ENCODE results near the gene RHBDL3. TPM values are rescaled to one million over a fixed set of nuclear protein-coding genes. Genes with fewer than 3 reads are reported as not detected.
A peak's percentile ranks its signal among the peaks of the same experiment; 100 is the strongest.

The RHBDL3 gene
- polyA plus RNA-seq, 2 of the 4 experiments (the other 2 are of a cell fraction), result 2.0 to 6.6 TPM

DNA sequence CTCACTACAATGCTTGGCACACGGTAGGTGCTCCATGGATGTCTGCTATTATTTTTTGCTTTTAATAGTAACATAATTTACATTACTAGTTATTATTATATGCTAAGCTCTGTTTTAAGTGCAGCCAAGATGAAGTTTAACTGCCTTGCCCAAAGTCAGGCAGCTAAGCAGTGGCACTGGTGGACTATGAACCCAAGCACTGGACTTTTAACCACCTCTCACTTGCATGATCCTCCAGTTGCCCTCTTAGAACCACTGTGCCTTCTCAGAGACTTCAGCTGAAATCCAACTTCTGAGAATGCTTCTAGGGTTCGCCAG lies 82.8 kb downstream of the RHBDL3 start:
- H3K4me2 ChIP-seq, result peak overlapping the region; percentile 86
- no peaks in the 10 kb centered on the region for H3K9me3 ChIP-seq
- no peak for TF ChIP-seq MAZ (IDR thresholded peaks at IDR 0.05; ENCODE audit: borderline replicate concordance, low read depth, low read length)
- TF ChIP-seq GATA3 (IDR thresholded peaks at IDR 0.05; ENCODE audit: borderline replicate concordance), result no peak
- TF ChIP-seq PBX3 (IDR thresholded peaks at IDR 0.05), result no peak
- no peak for TF ChIP-seq USF2 (IDR thresholded peaks at IDR 0.05)
- no peak for TF ChIP-seq KDM1A (IDR thresholded peaks at IDR 0.05; ENCODE audit: low read depth)
- no peak for TF ChIP-seq TP53 (CRISPR knock-in tag; IDR thresholded peaks at IDR 0.05)
- TF ChIP-seq ZC3H11A (IDR thresholded peaks at IDR 0.05), result no peak
- ATAC-seq (no peak), FAIRE-seq (no peak), DNase-seq (ENCODE audit: low read depth in 1 of 2, low spot score in 1 of 2) (no peak)
- H3K4me1 ChIP-seq, result peaks cover 22% of the 10 kb centered on the region
- no peak overlapping the region for H3K27ac ChIP-seq
- H3K4me3 ChIP-seq, result no peak overlapping the region
- POLR2A ChIA-PET, result no interaction called here
- WGBS (ENCODE audit: missing lambda C conversion rate), result 97% methylated on average over 2 of the region's 2 CpGs
- CTCF ChIA-PET, result interaction anchor here (0.6 to 1.5 kb wide), 6 partner anchors 10 to 443 kb away, joined by 3 to 5 read pairs (median 4); no protein-coding TSS in a partner anchor

DNA sequence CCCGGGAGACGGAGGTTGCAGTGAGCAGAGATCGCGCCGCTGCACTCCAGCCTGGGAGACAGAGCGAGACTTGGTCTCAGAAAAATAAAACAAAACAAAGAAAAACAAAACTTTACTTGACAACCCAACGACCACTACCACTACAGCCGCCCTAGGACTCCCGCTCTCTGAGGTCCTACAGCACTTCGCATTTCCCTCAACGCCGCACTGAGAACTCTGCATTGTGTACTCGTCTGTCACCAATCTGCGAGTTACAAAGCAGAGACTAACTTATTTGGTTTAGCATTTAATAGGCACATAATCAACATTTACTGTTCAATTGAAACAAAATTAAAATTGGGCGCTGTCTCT lies 83.8 kb downstream of the RHBDL3 start:
- no peak for FAIRE-seq
- H3K4me3 ChIP-seq, result peak overlapping the region; percentile 80
- ChIA-PET CTCF (interaction anchor here (0.9 to 1.5 kb wide), 3 partner anchors 15 to 30 kb away, joined by 3 to 5 read pairs (median 4); no protein-coding TSS in a partner anchor), POLR2A (interaction anchor here (1.5 to 1.6 kb wide), 2 partner anchors 8 to 95 kb away, joined by 5 to 6 read pairs; partner anchors contain the start of genes C17orf75 and PSMD11)
- H3K4me1 ChIP-seq, result peaks cover 28% of the 10 kb centered on the region
- ATAC-seq, result peak; percentile 19 to 22; a peak in 3 of 6 replicates
- WGBS (ENCODE audit: missing lambda C conversion rate), result 12% methylated on average over 15 of the region's 15 CpGs
- TF ChIP-seq PHF8 (IDR thresholded peaks at IDR 0.05; ENCODE audit: borderline replicate concordance, low read depth), result 0 out of 2 replicates have a peak, but pooled peaks have one; percentile 14
- TF ChIP-seq NPAS2 (CRISPR knock-in tag; IDR thresholded peaks at IDR 0.05; ENCODE audit: borderline replicate concordance), result no peak
- 0 out of 2 replicates have a peak, but pooled peaks have one; percentile 72 for TF ChIP-seq TFCP2L1 (CRISPR knock-in tag; IDR thresholded peaks at IDR 0.05)
- peak in 1 of 2 experiments; percentile 16 for DNase-seq (ENCODE audit: low read depth in 1 of 2, low spot score in 1 of 2)
- peak overlapping the region; percentile 89 to 91 for H3K27ac ChIP-seq
- no peaks in the 10 kb centered on the region for H3K9me3 ChIP-seq
- H3K4me2 ChIP-seq, result peak overlapping the region; percentile 86

- Histone ChIP-seq H3K4me1 (peaks cover 31% of the 10 kb centered on the region), H3K9me3 (no peaks in the 10 kb centered on the region), H3K27ac (peak within 1 kb of the TSS; percentile 89 to 91), H3K4me2 (peak within 1 kb of the TSS; percentile 86), H3K4me3 (peak within 1 kb of the TSS; percentile 80)
- POLR2A ChIA-PET, result interaction anchor here (0.8 to 1.6 kb wide), 5 partner anchors 7 to 95 kb away, joined by 3 to 6 read pairs (median 5); partner anchors contain the start of genes C17orf75 and PSMD11
- peak; percentile 90 to 95 for ATAC-seq
- under 1% methylated on average over 47 of the region's 47 CpGs for WGBS (ENCODE audit: missing lambda C conversion rate)
- peak; percentile 99 for FAIRE-seq
- CTCF ChIA-PET, result interaction anchor here (1.1 to 1.5 kb wide), 3 partner anchors 12 to 21 kb away, joined by 3 to 5 read pairs (median 4); no protein-coding TSS in a partner anchor
- peak; percentile 86 to 98 for DNase-seq (ENCODE audit: low read depth in 1 of 2, low spot score in 1 of 2)
- no peak for TF ChIP-seq FOSL2 (IDR thresholded peaks at IDR 0.05)
- 0 out of 2 replicates have a peak, but pooled peaks have one; percentile 2 for TF ChIP-seq FOSL2 (CRISPR knock-in tag; IDR thresholded peaks at IDR 0.05)
- TF ChIP-seq POLR2A (IDR thresholded peaks at IDR 0.05; ENCODE audit: low read length), result peak; percentile 89
- TF ChIP-seq RNF2 (IDR thresholded peaks at IDR 0.05; ENCODE audit: borderline replicate concordance, low read depth), result no peak
- no peak for TF ChIP-seq RARB (CRISPR knock-in tag; IDR thresholded peaks at IDR 0.05)
- TF ChIP-seq REST (IDR thresholded peaks at IDR 0.05), result peak; percentile 35; the same call in 1 of the 2 replicates
- TF ChIP-seq JUNB (IDR thresholded peaks at IDR 0.05), result no peak
- TF ChIP-seq MYC (IDR thresholded peaks at IDR 0.05; ENCODE audit: borderline replicate concordance, low read length), result peak; percentile 85; the same call in 1 of the 2 replicates
- 0 out of 2 replicates have a peak, but pooled peaks have one; percentile 51 for TF ChIP-seq TFCP2L1 (CRISPR knock-in tag; IDR thresholded peaks at IDR 0.05)
- TF ChIP-seq RAD21 (conservative IDR thresholded peaks at IDR 0.05 in 1 of 2, IDR thresholded peaks at IDR 0.05 in 1 of 2), result no peak
- TF ChIP-seq TP53 (CRISPR knock-in tag; IDR thresholded peaks at IDR 0.05), result peak; percentile 73; the same call in 1 of the 2 replicates
- TF ChIP-seq FOSB (CRISPR knock-in tag; IDR thresholded peaks at IDR 0.05), result peak; percentile 68; the same call in 1 of the 2 replicates
- TF ChIP-seq, protein P1, sequence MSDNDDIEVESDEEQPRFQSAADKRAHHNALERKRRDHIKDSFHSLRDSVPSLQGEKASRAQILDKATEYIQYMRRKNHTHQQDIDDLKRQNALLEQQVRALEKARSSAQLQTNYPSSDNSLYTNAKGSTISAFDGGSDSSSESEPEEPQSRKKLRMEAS (IDR thresholded peaks at IDR 0.05), result peak; percentile 89
- TF ChIP-seq HOXA7 (CRISPR knock-in tag; IDR thresholded peaks at IDR 0.05), result peak; percentile 53; the same call in 1 of the 2 replicates
- no peak for TF ChIP-seq CHD4 (IDR thresholded peaks at IDR 0.05; ENCODE audit: borderline replicate concordance)
- no peak for TF ChIP-seq CBX8 (IDR thresholded peaks at IDR 0.05)
- TF ChIP-seq ELK1 (IDR thresholded peaks at IDR 0.05; ENCODE audit: low read depth, low read length), result no peak
- peak; percentile 95 to 97 for TF ChIP-seq JUN (IDR thresholded peaks at IDR 0.05)
These were observed 84.4 kb downstream of the RHBDL3 start, which contains the start of gene ZNF207 for GRCh38 chr17:32349854-32350665. TSS of gene ZNF207 (plus strand) at chr17:32350157. CDS start at chr17:32350286, 129 bp downstream.

Data from A549 (cell line).